ENCODE measurements around the gene PALM2AKAP2.

PALM2AKAP2 gene

GRCh38 chr9:109771087-109771486 lies 8.9 kb upstream of the PALM2AKAP2 start:
- no peak overlapping the region for H3K27ac ChIP-seq
- TF ChIP-seq CTCF (IDR thresholded peaks at IDR 0.05): no peak
- DNase-seq (ENCODE audit: low spot score): no peak
- H3K4me3 ChIP-seq: no peak overlapping the region

GRCh38 chr9:109771796-109772531 lies 8.0 kb upstream of the PALM2AKAP2 start:
- no peak for TF ChIP-seq CTCF (IDR thresholded peaks at IDR 0.05)
- no peak for DNase-seq (ENCODE audit: low spot score)
- Histone ChIP-seq H3K27ac (no peak overlapping the region), H3K4me3 (no peak overlapping the region)

- no peak for TF ChIP-seq CTCF (IDR thresholded peaks at IDR 0.05)
- DNase-seq (ENCODE audit: low spot score): no peak
- H3K4me3 ChIP-seq: no peak overlapping the region
- H3K27ac ChIP-seq: no peak overlapping the region
These were observed 4.5 kb upstream of the PALM2AKAP2 start for GRCh38 chr9:109775516-109775915.

- TF ChIP-seq CTCF (IDR thresholded peaks at IDR 0.05): no peak
- no peak for DNase-seq (ENCODE audit: low spot score)
- no peak overlapping the region for H3K27ac ChIP-seq
- no peak overlapping the region for H3K4me3 ChIP-seq
These were observed 3.6 kb upstream of the PALM2AKAP2 start for GRCh38 chr9:109776391-109776790.

GRCh38 chr9:109780453-109781033 lies 545 bp downstream of the PALM2AKAP2 start:
- H3K4me3 ChIP-seq: peak overlapping the region; percentile 73
- peak overlapping the region; percentile 79 to 89 for H3K27ac ChIP-seq
- DNase-seq (ENCODE audit: low spot score): no peak
- no peak for TF ChIP-seq CTCF (IDR thresholded peaks at IDR 0.05)

- TF ChIP-seq CTCF (IDR thresholded peaks at IDR 0.05): no peak
- Histone ChIP-seq H3K27ac (peak overlapping the region; percentile 79 to 89), H3K4me3 (peak overlapping the region; percentile 73)
- DNase-seq (ENCODE audit: low spot score): no peak
These were observed 1.1 kb downstream of the PALM2AKAP2 start for GRCh38 chr9:109781086-109781485.

All from coronary artery (tissue), 2 donors.